DMS53 treated with DMSO at 0.1 percent for 48 hours (cell line): Measurements from ENCODE around the gene RASSF1.
A peak's percentile ranks its signal among the peaks of the same experiment; 100 is the strongest.

Source experiments
- DNase-seq: peaks from one replicate; lab custom pipeline; 2025; ENCODE audit not compliant: unreplicated experiment; lab: John Stamatoyannopoulos, UW

RASSF1 gene

GRCh38 chr3:50365842-50366220 is 25.2 kb upstream of the RASSF1 start:
- no peak for DNase-seq

DNA sequence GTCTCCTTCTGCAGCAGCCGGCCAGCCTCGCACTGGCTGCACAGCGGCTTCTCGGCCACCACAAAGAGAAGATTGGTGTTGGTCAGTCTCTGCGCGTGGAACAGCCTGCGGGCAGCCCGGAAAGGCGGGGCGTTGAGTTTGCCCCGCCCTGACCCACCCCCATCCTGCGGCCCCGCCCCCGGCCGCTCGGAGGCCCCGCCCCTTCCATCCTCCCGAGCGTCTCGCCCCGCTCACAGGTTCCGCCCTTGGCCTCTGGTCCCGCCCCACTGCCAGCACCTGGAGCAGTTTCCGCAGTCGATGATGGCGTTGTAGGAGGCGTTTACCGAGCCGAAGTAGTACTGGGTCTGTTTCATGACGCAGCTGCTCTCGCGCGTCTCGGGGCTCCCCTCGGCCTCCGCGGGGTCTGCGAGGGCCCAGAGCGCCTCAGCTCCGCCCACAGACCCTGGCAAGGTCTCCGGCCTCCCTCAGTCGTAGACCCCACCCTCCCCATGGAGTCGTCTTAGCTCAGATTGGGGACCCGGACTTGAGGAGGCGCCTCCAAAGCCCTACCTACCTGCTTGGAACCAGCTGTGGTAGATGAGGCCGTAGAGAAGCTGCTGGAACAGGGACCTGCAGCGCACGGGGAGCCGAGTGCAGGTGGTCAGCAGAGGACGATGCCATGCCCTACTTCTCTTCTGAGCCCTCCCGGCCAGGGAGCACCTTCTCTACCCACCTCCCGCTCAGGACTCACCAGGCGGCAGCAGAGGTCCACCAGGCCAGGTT is 24.6 kb upstream of the RASSF1 start:
- DNase-seq = no peak

- no peak for DNase-seq
Measured at GRCh38 chr3:50364573-50365079, 24.0 kb upstream of the RASSF1 start.

GRCh38 chr3:50359760-50360110 is 19.1 kb upstream of the RASSF1 start:
- no peak for DNase-seq

DNA sequence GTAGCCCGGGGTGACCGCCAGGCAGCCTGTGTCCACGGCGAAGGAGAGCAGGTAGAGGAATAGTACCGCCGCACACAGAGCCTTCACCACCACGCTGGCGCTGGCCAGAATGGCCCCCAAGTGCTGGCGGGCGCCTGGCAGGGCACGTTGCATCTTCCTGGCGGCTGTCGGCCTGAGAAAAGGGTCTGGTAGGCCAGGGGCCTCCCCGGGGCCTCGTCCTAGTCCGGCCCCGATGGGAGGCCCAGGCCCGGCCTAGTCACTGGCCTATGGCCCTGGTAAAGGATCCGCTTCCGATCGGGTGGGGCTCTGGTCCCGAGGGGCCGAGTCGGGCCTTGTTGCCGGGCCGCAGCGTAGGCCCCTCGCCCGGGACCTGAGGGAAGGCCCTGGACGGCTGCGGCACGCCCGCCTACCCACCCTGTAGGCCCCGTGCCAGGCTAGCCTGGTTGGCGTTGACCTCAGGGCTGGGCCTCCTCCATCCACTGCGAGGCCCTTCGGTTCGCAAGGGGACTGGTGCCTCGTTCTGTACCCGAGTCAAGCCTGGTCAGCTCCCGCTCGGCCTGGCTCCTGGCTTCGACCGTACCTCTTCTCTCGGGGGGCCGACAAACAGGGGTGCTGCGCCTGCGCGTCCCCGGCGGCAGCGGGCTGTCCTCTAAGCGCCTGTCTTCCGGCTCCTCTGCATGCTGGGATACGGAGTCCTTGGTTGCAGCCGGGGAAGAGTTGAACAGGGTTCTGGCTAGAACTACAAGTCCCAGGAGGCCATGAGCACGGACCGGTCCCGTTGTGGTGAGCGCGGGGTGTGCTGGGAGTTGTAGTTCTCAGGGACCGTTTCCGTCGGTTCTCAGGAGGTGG is 18.5 kb upstream of the RASSF1 start, which contains the start of gene TMEM115:
Gene TMEM115 (minus strand): TSS at position 611 of the 849 bp plus-strand sequence. CDS start 458 bp downstream, at position 153.
- peak; percentile 75 for DNase-seq

- DNase-seq = no peak
Measured at GRCh38 chr3:50358355-50358910, 17.8 kb upstream of the RASSF1 start.

- no peak for DNase-seq
Measured at GRCh38 chr3:50357481-50357880, 16.8 kb upstream of the RASSF1 start.

- DNase-seq = no peak
Measured at GRCh38 chr3:50356553-50356952, 15.9 kb upstream of the RASSF1 start.

DNA sequence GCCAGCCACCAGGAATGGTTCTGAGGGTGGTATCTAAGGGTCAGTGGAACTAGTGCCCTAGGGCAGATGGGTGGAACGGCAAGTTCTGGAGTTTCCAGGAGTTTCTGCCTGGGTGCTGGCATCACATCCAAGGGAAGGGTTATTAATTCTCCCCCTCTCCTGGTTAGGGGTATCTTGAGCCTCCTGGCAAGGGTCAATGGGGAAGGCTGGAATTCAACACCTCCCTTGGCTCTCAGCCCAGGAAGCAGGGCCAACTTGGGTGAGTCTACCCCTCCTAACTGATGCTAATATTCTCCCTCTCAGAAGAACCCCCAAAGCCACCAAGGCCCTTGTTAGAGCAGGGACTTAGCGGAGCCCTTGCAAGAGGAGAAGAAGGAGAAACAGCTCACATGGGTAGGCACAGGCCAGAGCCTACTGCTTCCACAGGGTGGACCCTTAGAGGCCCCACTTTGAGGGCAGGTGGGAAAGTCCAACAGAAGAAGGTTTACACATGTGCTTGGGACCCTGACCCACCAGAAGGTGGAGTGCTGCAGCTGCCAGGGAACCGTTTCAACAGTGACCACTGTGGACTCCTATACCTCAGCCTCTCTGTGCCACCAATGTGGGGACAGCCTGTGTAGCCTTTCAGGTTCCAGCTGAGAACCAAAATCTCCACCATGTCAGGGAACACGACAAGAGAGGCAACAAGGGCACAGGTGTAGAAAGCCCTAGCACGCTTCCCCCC is 15.4 kb upstream of the RASSF1 start:
- no peak for DNase-seq

- no peak for DNase-seq
Measured at GRCh38 chr3:50354850-50355249, 14.2 kb upstream of the RASSF1 start.

GRCh38 chr3:50354186-50354764 is 13.6 kb upstream of the RASSF1 start:
- no peak for DNase-seq

DNA sequence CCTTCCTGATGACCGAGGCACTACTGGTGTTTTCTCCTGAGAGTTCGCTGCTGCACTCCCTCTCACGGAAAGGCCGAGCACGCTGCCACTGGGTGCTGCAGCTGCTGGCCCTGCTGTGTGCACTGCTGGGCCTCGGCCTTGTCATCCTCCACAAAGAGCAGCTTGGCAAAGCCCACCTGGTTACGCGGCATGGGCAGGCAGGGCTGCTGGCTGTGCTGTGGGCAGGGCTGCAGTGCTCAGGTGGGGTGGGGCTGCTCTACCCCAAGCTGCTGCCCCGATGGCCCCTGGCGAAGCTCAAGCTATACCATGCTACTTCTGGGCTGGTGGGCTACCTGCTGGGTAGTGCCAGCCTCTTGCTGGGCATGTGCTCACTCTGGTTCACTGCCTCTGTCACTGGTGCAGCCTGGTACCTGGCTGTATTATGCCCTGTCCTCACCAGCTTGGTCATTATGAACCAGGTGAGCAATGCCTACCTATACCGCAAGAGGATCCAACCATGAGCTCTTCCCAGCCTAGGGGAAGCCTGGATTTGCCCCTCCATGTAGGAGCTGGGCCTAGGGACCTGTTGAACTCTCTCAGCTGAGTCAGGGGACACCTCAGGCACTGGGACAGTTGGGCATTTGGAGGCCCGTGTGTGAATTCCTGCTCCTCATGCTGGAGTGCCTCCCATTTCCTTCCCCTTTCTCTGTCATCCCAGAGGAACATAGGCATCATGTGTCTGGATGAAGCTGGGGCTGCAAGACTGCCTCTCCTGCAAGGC is 12.8 kb upstream of the RASSF1 start:
- no peak for DNase-seq

GRCh38 chr3:50352781-50353180 is 12.1 kb upstream of the RASSF1 start:
- no peak for DNase-seq

DNA sequence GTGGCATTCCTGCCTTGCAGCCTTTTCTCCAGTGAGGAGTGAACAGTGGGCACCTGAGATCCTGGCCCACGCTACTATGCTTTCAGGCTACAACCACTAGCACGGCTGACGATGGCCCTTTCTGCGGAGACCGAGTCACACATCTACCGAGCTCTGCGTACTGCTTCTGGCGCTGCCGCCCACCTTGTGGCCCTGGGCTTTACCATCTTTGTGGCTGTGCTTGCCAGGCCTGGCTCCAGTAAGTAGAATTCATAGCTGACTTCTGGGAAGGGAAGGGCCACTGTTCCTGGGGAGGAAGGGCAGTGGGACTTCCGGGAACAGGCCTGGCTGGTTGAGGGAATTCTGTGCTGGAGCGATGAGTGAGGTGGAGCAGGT is 10.7 kb upstream of the RASSF1 start:
- no peak for DNase-seq

DNA sequence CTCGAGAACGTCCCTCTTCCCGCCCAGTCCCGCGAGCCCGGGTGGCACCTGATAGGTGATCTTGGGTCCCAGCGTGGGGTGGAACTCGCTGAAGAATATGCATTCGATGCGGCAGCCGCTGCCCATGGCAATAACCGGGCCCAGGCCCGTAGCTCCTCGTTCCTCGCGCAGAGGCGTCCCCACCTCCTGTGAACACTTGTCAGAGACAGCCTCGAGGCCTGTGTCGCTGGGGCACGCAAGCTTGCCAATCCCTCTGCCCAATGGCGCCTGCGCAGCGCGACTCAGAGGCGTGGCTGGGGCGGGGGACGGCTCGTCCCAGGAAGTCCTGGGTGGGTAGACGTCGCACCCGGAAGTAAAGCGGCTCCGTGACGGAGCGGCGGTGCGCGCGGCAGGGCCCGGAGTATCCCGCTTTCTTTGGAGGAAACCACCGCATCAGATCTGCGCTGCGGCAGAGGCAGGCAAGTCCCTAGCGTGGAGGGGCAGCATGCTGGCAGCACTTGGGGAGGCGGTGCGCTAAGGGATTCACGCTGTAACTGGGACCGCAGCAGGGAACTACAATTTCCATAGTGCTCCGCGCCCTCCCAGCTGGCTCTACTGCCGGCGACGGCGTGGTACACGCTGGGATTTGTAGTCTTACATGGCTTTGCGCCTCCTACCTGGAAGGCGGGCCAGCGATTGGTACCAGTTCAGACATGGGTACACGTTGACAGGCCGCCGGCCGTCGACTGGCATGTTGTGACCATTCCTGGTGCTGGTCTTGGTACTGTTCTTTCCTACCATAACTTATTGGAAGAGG is 10.1 kb upstream of the RASSF1 start, which contains the start of the genes CYB561D2 and NPRL2:
Gene CYB561D2 (plus strand): TSS at position 336 of the 796 bp plus-strand sequence. CDS start 572 bp downstream, outside the sequence.
Gene NPRL2 (minus strand): TSS at position 249 of the 796 bp plus-strand sequence. CDS start 123 bp downstream, at position 126.
- DNase-seq = peak; percentile 51

GRCh38 chr3:50350213-50350526 is 9.5 kb upstream of the RASSF1 start:
- no peak for DNase-seq

- DNase-seq = peak; percentile 44
Measured at GRCh38 chr3:50347187-50347813, 6.7 kb upstream of the RASSF1 start.

- no peak for DNase-seq
Measured at GRCh38 chr3:50345586-50346234, 5.1 kb upstream of the RASSF1 start, which contains the start of gene ZMYND10. TSS of gene ZMYND10 (minus strand) at chr3:50345732. CDS start at chr3:50345579, 153 bp downstream.
